HPDE6-E6E7 (cell line): Measurements from ENCODE around the gene OR51B2.
A peak's percentile ranks its signal among the peaks of the same experiment; 100 is the strongest.
"Not testable (repeated sequence)": the region's sequence is repeated elsewhere in the genome, so short reads cannot be mapped to it uniquely, and the experiment has no call there.

Experiments
- DNase-seq: peaks from one replicate; pipeline ENCODE4 v3.0.0; 2011; ENCODE audit warnings: missing footprints; ENCODE audit errors: extremely low spot score

The OR51B2 gene

GRCh38 chr11:5313326-5314023 lies 10.6 kb downstream of the OR51B2 start:
- not testable (repeated sequence) for DNase-seq

- no peak for DNase-seq
Measured at GRCh38 chr11:5310423-5310822, 13.7 kb downstream of the OR51B2 start.

GRCh38 chr11:5307256-5308019 lies 16.7 kb downstream of the OR51B2 start:
- DNase-seq: no peak

GRCh38 chr11:5304046-5304445 lies 20.1 kb downstream of the OR51B2 start:
- no peak for DNase-seq

- DNase-seq: no peak
Measured at GRCh38 chr11:5303626-5304025, 20.5 kb downstream of the OR51B2 start.

- DNase-seq: no peak
Measured at GRCh38 chr11:5301846-5302245, 22.3 kb downstream of the OR51B2 start, which contains the start of gene OR51B4. TSS of gene OR51B4 (minus strand) at chr11:5301946. CDS start at chr11:5301946, 0 bp downstream.

GRCh38 chr11:5300251-5300650 lies 23.8 kb downstream of the OR51B2 start:
- DNase-seq: no peak

GRCh38 chr11:5298451-5298850 lies 25.6 kb downstream of the OR51B2 start:
- no peak for DNase-seq

- DNase-seq: no peak
Measured at GRCh38 chr11:5297721-5298323, 26.3 kb downstream of the OR51B2 start.

GRCh38 chr11:5294342-5294995 lies 29.6 kb downstream of the OR51B2 start:
- DNase-seq: not testable (repeated sequence)

- no peak for DNase-seq
Measured at GRCh38 chr11:5293028-5293427, 31.1 kb downstream of the OR51B2 start.

GRCh38 chr11:5291207-5291838 lies 32.8 kb downstream of the OR51B2 start:
- DNase-seq: peak; percentile 38

- no peak for DNase-seq
Measured at GRCh38 chr11:5290106-5290505, 34.0 kb downstream of the OR51B2 start.

GRCh38 chr11:5289696-5290095 lies 34.4 kb downstream of the OR51B2 start:
- DNase-seq: no peak

- DNase-seq: no peak
Measured at GRCh38 chr11:5288906-5289550, 35.1 kb downstream of the OR51B2 start.

- no peak for DNase-seq
Measured at GRCh38 chr11:5288108-5288905, 35.8 kb downstream of the OR51B2 start.

GRCh38 chr11:5286901-5287300 lies 37.2 kb downstream of the OR51B2 start:
- DNase-seq: no peak

- no peak for DNase-seq
Measured at GRCh38 chr11:5286351-5286750, 37.7 kb downstream of the OR51B2 start.

- DNase-seq: peak; percentile 45
Measured at GRCh38 chr11:5285703-5286340, 38.3 kb downstream of the OR51B2 start.

- no peak for DNase-seq
Measured at GRCh38 chr11:5284637-5285036, 39.5 kb downstream of the OR51B2 start.
